K562 (cell line): ENCODE data around the gene COQ9. TPM values are rescaled to one million over a fixed set of nuclear protein-coding genes. Genes with fewer than 3 reads are reported as not detected.

Experiments used
- CCAR2 ChIP-seq: fragments of 200-400 bp; formaldehyde crosslinking; IDR thresholded peaks from 2 replicates; pipeline ENCODE4 v1.6.1; 2017; ENCODE audit warnings: mild to moderate bottlenecking, low read depth, low read length
- HNRNPH1 ChIP-seq: fragments of 200-400 bp; formaldehyde crosslinking; optimal IDR thresholded peaks from 2 replicates; pipeline ENCODE3; 2017; ENCODE audit warnings: low read depth, mild to moderate bottlenecking, low read length, moderate library complexity
- MAFF ChIP-seq: IDR thresholded peaks from 2 replicates; pipeline ENCODE4 v1.6.1; 2012; ENCODE audit warnings: low read length, improper control_type of control experiment
- REST ChIP-seq, 2 experiments: fragments of 450-650 bp; formaldehyde crosslinking in 1 of 2; IDR thresholded peaks; 2 replicates each; pipeline versions ENCODE4 v1.4.0 to v1.6.1; 2014 to 2020; ENCODE audit warnings: mild to moderate bottlenecking in 2 of 2, borderline replicate concordance in 1 of 2, low read depth in 1 of 2
- SRSF1 ChIP-seq: fragments of 200-400 bp; formaldehyde crosslinking; IDR thresholded peaks from 2 replicates; pipeline ENCODE4 v1.6.1; 2017; ENCODE audit warnings: mild to moderate bottlenecking, low read depth, low read length, moderate library complexity
- ZNF263 ChIP-seq: sonication (generic); formaldehyde crosslinking; IDR thresholded peaks from 2 replicates; pipeline ENCODE4 v1.8.0; 2022; ENCODE audit warnings: mild to moderate bottlenecking, missing genetic modification reagents, borderline replicate concordance
- ZNF449 ChIP-seq: fragments of 250-450 bp; sonication (Bioruptor Pico); IDR thresholded peaks from 2 replicates; pipeline ENCODE4 v1.8.0; 2022; ENCODE audit warnings: moderate library complexity, mild to moderate bottlenecking, inconsistent platforms
- polyA plus RNA-seq, 8 experiments: library from polyadenylated mRNA; depleted of rRNA in 4 of 8; stranded (reverse) in 5 of 8; unstranded in 3 of 8; fragments of >200 nt; fragmentation: Nextera tagmentation in 2 of 8; fragmentation: Illumina TruSeq in 1 of 8; extraction: Ambion mirVana in 2 of 8; extraction: Trizol in 1 of 8; gene quantifications; 2 replicates each; pipeline versions ENCODE4 v1.2.1 to v1.2.3, GENCODE V29; 2011 to 2014; ENCODE audit warnings: inconsistent platforms in 1 of 8, missing spikeins in 1 of 8
- total RNA-seq, 7 experiments: library from RNA; depleted of rRNA in 6 of 7; stranded (reverse); fragments of >200 nt in 6 of 7; fragmentation: Illumina TruSeq in 2 of 7; extraction: Trizol in 2 of 7; gene quantifications; 2 replicates each; pipeline versions ENCODE4 v1.2.1 to v1.2.3, GENCODE V29; 2011 to 2021; ENCODE audit warnings: low replicate concordance in 1 of 7

The COQ9 gene
- total and polyA plus RNA-seq, 9 of the 15 experiments (the other 6 are each of a cell fraction or from before 2014, with no cell fraction given), result 35.0 to 139 (median 71.4) TPM

DNA sequence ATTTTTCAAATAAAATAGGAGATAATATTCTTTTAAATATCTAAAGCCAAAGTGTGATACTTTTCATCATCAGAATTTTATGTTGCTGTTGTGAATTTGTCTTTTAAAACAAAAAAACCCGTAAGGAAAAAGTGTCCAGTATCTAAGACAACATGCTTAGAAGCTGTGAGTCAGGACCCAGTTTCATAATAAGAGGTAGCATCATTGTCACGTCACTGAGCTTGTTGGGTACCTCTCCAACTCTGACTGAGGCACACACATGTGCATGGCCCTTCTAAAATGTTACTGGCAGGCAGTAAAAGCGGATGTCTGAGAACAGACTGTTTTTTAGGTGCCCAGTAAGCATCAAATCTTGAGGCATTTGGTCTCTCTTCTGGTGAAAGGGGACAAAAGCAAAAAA is 2.6 kb upstream of the COQ9 start (continued):
- TF ChIP-seq ZNF449 (no peak), REST (IDR thresholded peaks at IDR 0.05; ENCODE audit: borderline replicate concordance) (no peak), REST (CRISPR knock-in tag; IDR thresholded peaks at IDR 0.05; ENCODE audit: low read depth) (no peak), MAFF (no peak), SRSF1 (no peak), CCAR2 (no peak), HNRNPH1 (no peak), ZNF263 (CRISPR knock-in tag) (no peak)
